GM18520 (cell line): Measurements from ENCODE around the gene COPS2.

ENCODE experiments used
- ATAC-seq: cut with Tn5 transposase; IDR thresholded peaks from one replicate; pipeline ENCODE4 v1.9.1; 2021; ENCODE audit not compliant: unreplicated experiment

Gene COPS2

DNA sequence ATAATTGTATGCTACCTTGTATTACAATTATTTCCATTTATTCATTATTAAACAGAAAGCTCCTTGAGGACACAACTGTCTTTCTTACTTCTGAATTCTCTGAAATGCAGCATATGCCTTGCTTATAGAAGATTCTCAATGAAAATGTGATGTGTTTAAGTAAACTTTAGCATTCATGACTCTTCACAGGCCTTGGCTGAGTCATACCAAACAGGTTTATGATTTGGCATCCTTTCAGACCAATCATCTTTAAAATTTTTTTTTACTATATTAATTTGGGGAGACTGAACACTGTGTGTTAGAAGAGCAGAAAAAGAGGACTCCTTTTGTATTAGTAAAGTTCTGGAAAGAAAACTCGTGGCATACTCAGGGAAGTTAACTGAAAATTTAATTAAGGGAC lies 8.3 kb upstream of the COPS2 start:
- ATAC-seq: no peak

- ATAC-seq: no peak
These were observed 632 bp upstream of the COPS2 start for GRCh38 chr15:49155834-49156627.

DNA sequence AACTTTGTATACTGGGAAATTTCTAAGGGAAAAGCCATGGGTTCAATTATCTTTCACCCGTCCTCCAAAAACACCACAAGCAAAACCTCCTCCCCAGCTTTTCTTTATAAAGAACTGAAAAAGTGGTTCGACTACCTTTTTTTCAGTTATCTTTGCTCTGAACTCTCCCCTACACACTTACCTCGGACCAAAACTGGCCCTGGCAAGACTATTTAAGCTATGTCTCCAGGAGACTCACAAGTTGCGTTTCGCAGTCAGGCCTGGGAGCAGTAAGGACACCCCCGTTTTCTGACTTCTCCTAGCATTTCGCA lies 645 bp downstream of the COPS2 start:
- no peak for ATAC-seq

GRCh38 chr15:49154359-49154758 lies 1.0 kb downstream of the COPS2 start:
- no peak for ATAC-seq

GRCh38 chr15:49152552-49153312 lies 2.7 kb downstream of the COPS2 start:
- no peak for ATAC-seq

GRCh38 chr15:49151831-49152230 lies 3.6 kb downstream of the COPS2 start:
- ATAC-seq: no peak

GRCh38 chr15:49148727-49149126 lies 6.7 kb downstream of the COPS2 start:
- no peak for ATAC-seq

GRCh38 chr15:49148298-49148697 lies 7.1 kb downstream of the COPS2 start:
- ATAC-seq: no peak

DNA sequence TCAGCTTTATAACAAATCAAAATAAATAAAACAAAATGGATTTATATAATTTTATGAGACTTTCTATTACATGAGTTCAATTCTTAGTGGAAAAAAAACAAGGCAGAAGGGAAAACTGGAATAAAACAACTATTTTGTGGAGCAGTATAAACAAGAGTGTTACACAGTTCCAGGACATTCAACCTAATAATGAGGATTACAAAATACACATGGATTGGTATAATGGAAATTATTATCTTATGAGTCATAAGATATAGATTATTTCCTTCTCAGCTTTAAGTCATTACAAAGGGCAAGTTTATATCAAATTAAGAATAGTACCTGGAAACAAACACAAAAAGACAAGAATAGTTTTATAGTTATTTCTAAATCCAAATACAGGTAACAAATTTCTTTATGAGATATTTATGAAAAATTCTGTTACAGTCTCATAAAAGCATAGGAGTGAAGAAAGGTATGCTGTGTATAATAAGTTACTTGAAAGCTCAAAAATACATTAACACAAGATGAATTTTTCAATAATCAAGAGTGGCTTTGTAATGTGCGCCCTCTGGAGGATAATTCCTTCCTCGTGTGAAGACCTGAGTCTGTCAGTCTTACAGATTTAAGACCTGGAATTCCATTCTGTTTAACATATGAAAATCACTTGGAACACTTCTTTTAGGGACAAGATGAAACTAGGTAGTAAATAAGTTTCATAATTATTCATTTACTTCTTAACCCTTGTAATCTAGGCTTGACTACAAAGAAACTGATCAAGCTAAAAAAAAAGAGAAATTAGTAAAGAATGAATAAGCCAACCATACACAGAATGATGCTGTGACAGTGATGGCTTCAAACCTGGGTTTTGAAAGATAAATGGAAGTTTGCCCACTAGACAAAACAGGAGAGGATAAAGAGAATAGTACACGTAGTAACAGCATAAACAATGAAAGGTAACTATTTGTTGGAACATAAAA lies 9.5 kb downstream of the COPS2 start:
- ATAC-seq: no peak

- no peak for ATAC-seq
These were observed 17.5 kb downstream of the COPS2 start for GRCh38 chr15:49137861-49138260.

- ATAC-seq: no peak
These were observed 19.5 kb downstream of the COPS2 start for GRCh38 chr15:49135911-49136310.

DNA sequence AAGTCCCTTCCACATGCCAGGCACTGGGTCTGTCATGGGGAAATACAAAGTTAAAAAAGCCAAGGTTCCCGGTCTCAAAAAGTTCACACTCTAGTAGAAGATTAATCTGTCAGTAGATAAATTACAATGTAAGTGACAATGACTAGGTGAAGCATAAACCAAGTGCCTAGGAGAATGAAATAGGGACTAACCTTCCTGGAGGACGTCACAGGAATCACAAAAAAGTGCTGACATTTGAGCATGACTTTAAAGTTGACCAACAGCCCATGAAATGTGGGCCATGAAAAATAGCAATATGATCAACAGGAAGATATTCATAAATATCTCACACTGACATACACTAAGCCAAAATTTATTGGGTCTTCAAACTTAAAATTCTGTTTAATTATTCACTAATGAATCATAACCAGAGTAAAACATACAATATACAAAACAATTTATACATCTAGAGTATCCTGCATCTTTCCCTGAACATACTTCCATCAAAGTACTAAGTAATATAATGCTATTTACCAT lies 20.0 kb downstream of the COPS2 start:
- no peak for ATAC-seq

DNA sequence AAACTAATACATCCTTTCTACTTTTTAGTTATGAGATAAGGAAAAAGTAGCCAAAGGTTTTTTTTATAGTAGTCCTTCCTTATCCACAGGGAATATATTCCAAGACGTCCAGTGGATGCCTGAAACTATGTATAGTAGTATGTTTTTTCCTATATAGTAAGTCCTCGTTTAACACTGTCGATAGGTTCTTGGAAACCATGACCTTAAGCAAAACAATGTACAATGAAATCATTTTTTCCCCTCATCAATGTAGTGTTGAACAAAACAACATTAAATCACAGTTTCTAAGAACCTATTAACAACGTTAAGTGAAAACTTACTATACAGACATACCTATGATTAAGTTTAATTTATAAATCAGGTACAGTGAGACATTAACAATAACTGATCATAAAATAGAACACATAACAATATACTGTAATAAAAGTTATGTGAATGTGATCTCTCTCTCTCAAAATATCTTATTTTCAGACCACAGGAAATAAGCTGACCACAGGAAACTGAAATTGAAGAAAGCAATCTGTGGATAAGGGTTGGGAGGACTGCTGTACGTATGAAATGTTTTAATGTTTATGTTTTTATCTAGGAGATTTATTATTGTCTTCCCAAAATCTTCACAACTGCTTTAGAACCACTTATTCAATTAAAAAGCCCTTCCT lies 20.6 kb downstream of the COPS2 start:
- no peak for ATAC-seq

DNA sequence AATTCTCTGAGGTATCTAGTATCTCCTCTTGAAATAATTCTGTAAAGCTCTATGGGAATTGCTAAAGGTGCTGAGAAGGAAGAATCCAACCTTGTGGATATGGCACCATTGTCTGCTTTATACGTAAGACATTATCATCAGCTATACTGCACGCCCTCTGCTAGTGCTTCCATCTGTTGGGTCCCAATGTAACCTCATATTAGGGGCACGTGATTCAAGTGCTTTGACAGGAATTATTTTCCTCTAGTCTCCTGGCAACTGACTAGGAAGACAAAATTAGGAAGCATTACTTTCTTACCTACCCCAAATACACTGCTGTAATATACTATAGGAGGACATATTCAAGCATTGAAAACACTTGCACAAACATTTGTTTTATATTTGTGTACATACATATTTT lies 24.0 kb downstream of the COPS2 start:
- ATAC-seq: no peak

GRCh38 chr15:49124371-49124770 lies 31.0 kb downstream of the COPS2 start:
- ATAC-seq: no peak

GRCh38 chr15:49122541-49123062 lies 32.8 kb downstream of the COPS2 start:
- no peak for ATAC-seq

GRCh38 chr15:49121901-49122300 lies 33.5 kb downstream of the COPS2 start:
- no peak for ATAC-seq

DNA sequence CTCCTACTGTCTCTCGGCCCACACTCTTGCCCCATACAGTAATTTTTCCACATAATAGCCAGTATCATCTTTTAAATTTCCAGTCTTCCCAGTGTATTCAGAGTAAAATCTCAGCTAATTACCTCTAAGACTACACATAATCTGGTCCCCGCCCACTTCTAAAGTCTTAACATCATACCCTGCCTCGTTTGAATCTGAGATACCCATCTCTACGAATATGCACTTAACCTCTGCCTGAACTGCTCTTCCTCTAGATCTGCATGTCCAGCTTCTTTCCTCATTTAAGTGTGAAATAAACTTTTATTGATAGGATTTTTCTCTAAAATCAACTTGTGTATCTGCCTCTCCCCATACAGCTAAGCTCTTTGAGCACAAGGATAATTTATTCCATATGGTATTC lies 34.6 kb downstream of the COPS2 start:
- no peak for ATAC-seq

DNA sequence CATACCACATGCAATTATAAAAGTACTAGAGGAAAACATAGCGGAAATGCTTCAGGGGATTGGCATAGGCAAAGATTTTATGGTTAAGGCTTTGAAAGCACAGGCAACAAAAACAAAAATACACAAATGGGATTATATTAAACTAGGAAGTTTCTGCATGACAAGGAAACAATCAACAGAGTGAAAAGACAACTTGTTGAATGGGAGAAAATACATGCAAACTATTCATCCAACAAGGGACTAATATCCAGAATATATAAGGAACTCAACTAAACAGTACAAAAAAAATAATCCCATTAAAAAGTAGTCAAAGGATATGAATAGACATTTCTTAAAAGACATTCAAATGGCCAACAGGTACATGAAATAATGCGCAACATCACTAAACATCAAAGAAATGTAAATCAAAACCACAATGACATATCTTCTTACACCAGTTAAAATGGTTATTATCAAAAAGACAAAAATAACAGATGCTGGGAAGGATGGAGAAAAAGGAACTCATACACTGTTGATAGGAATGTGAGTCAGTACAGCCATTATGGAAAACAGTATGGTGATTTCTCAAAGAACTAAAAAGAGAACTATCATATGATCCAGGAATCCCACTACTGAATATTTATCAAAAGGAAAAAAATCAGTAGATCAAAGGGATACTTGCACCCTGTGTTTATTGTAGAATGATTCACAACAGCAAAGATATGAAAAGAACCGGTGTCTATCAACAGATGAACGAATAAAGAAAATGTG lies 39.1 kb downstream of the COPS2 start:
- ATAC-seq: no peak

GRCh38 chr15:49115062-49115461 lies 40.3 kb downstream of the COPS2 start:
- ATAC-seq: no peak
